Thoracic aorta (tissue), 2 donors: ENCODE results near the gene ETNK2. TPM values are rescaled to one million over a fixed set of nuclear protein-coding genes. Genes with fewer than 3 reads are reported as not detected.
A peak's percentile ranks its signal among the peaks of the same experiment; 100 is the strongest.

Experiments used
- ATAC-seq: fragments of 150-250 bp; one replicate; pipeline ENCODE4 v1.8.0; 2017; ENCODE audit warnings: low read depth; ENCODE audit not compliant: insufficient number of reproducible peaks, low FRiP score
- DNase-seq: peaks from one replicate; pipeline ENCODE4 v3.0.0-alpha.2; 2020; ENCODE audit warnings: low spot score
- H3K27ac ChIP-seq, 2 donors: fragments of 200-600 bp; sonication (generic); 1 replicate in 1 of 2; 2 replicates in 1 of 2; pipeline ENCODE4 v1.5.1; 2016; ENCODE audit warnings: mild to moderate bottlenecking in 2 of 2, moderate library complexity in 2 of 2
- H3K27me3 ChIP-seq: fragments of 200-600 bp; sonication (generic); replicated peaks from 2 replicates; pipeline ENCODE4 v1.6.0; 2016; ENCODE audit warnings: mild to moderate bottlenecking; ENCODE audit not compliant: insufficient read depth
- H3K36me3 ChIP-seq: fragments of 200-600 bp; sonication (generic); one replicate; pipeline ENCODE4 v1.5.1; 2016
- H3K4me1 ChIP-seq, 2 donors: fragments of 200-600 bp; sonication (generic); 1 replicate in 1 of 2; 2 replicates in 1 of 2; pipeline versions ENCODE4 v1.5.1 to v1.6.0; 2016; ENCODE audit warnings: low read depth in 2 of 2, mild to moderate bottlenecking in 1 of 2; ENCODE audit not compliant: control insufficient read depth in 1 of 2
- H3K4me3 ChIP-seq: fragments of 200-600 bp; sonication (generic); 2 replicates; pipeline ENCODE4 v1.5.1; 2016; ENCODE audit warnings: mild to moderate bottlenecking
- H3K9me3 ChIP-seq: fragments of 200-600 bp; sonication (generic); 2 replicates; pipeline ENCODE4 v1.5.1; 2016
- total RNA-seq, 2 donors: library from RNA; depleted of rRNA; stranded (reverse); fragments of >200 nt; gene quantifications; one replicate each; pipeline versions ENCODE4 v1.1.0 to v1.2.3, GENCODE V29; 2016
- TF ChIP-seq, protein P1 (sequence below): fragments of 200-600 bp; sonication (generic); IDR thresholded peaks from one replicate; pipeline ENCODE4 v1.5.1; 2019; ENCODE audit warnings: antibody characterized with exemption

The ETNK2 gene
- total RNA-seq, 2 donors from 2014 or later, result 18.0 to 24.5 TPM

DNA sequence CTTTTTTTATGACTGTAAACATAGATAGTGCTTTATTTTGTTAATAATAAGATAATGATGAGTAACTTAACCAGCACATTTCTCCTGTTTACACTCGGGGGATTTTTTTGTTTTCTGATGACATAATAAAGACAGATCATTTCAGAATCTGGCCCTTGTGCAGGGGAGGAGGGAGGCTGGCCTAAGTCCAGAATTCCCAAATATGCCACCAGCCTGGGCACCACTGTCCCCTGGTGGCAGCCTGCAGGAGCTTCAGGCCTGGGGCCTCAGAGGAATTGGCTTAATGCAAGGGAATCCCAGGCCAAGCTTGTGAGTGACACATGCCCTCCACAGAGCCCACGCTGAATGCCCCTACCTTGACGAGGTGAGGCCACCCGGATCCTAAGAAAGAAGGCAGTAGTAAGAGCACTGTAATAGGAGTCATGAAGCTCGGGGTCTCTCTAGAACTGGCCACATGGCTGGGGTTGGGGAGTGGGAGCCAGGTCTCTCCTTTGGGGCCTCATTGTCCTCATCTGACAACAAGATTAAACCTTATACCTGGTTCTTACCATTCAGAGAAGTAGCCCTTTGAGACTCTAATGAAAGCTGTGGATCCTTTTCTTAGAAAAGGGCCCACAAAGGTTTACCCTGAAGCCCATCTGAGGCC, 24.1 kb downstream of the ETNK2 start:
- H3K9me3 ChIP-seq, result no peaks in the 10 kb centered on the region
- DNase-seq, result no peak
- H3K4me1 ChIP-seq, result peaks cover 4 to 43% of the 10 kb centered on the region in 2 donors

DNA sequence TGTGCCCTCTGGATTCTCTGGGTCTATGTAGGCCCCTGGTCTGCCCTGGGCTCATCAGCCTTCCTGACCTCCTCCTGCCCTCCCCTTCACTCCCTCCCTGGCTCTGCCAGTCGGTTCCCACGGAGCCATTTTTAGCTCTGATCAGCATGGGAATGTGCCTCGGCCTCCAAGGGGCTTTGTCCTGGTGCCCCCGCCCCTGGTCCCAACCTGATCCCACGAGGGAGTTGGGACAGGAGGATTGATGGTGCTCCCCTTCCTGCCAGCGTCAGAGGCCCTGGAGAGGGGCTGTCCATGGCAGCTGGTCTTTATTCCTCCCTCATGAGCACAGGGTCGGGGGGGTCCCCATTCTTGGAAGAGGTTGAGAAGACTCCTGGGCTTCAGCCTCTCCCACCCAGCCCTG, 24.9 kb downstream of the ETNK2 start:
- ATAC-seq, result no peak
- peaks cover 4 to 43% of the 10 kb centered on the region in 2 donors for H3K4me1 ChIP-seq
- TF ChIP-seq, protein P1, sequence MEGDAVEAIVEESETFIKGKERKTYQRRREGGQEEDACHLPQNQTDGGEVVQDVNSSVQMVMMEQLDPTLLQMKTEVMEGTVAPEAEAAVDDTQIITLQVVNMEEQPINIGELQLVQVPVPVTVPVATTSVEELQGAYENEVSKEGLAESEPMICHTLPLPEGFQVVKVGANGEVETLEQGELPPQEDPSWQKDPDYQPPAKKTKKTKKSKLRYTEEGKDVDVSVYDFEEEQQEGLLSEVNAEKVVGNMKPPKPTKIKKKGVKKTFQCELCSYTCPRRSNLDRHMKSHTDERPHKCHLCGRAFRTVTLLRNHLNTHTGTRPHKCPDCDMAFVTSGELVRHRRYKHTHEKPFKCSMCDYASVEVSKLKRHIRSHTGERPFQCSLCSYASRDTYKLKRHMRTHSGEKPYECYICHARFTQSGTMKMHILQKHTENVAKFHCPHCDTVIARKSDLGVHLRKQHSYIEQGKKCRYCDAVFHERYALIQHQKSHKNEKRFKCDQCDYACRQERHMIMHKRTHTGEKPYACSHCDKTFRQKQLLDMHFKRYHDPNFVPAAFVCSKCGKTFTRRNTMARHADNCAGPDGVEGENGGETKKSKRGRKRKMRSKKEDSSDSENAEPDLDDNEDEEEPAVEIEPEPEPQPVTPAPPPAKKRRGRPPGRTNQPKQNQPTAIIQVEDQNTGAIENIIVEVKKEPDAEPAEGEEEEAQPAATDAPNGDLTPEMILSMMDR, result no peak
- peaks cover 24% of the 10 kb centered on the region for H3K36me3 ChIP-seq
- no peak overlapping the region for H3K4me3 ChIP-seq
- no peaks in the 10 kb centered on the region for H3K9me3 ChIP-seq
- no peaks in the 10 kb centered on the region for H3K27me3 ChIP-seq
- H3K27ac ChIP-seq, result peak overlapping the region; percentile 33 to 41
- no peak for DNase-seq

More for the DNA sequence above, 24.1 kb downstream of the ETNK2 start:
- ATAC-seq, result peak; percentile 53
- Histone ChIP-seq H3K4me3 (no peak overlapping the region), H3K36me3 (peaks cover 17% of the 10 kb centered on the region), H3K27me3 (no peaks in the 10 kb centered on the region), H3K27ac (no peak overlapping the region)
- TF ChIP-seq, protein P1, result peak; percentile 99

DNA sequence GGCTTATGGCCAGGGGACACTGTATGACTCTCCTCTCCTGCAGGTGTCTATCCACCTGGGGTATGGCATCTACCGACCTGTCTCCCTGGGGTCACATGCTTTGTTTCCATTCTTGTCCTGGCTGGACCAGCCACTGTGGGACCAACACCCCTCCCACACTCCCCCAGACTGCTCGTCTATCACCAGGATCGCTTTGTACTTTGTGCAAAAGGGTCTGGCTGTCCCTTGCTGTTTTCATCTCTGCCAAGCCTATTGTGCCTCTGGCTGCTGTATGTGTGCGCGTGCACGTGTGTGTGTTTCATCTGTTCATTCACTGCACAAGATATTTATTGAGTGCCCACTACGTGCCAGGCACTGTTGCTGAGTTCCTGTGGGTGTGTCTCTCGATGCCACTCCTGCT, 25.5 kb downstream of the ETNK2 start:
- H3K36me3 ChIP-seq, result peaks cover 24% of the 10 kb centered on the region
- no peaks in the 10 kb centered on the region for H3K9me3 ChIP-seq
- DNase-seq, result no peak
- H3K27ac ChIP-seq, result peak overlapping the region in 1 of 2 donors; percentile 41
- TF ChIP-seq, protein P1, result no peak
- no peak overlapping the region for H3K4me3 ChIP-seq
- no peaks in the 10 kb centered on the region for H3K27me3 ChIP-seq
- ATAC-seq, result no peak
- H3K4me1 ChIP-seq, result peaks cover 4 to 43% of the 10 kb centered on the region in 2 donors

DNA sequence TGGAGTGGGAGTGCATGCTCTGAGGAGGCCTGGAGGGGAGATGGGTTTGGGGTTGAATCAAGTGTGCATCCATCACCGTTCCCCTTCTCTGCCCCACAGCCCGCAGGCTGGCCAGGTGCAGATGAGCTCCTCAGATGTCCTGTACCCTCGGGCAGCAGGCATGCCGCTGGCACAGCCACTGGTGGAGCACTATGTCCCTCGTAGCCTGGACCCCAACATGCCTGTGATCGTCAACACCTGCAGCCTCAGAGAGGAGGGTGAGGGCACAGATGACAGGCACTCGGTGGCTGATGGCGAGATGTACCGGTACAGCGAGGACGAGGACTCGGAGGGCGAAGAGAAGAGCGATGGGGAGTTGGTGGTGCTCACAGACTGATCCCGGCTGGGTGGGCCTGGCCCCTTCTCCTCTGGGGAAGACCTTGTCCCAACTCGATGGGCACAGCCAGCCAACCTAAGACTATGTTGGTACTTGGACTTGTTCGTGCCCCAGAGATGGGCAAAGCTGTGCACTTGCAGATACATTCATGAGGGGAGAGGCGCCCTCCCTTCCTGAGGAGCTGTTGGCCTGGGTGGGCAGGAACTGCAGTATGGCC, 26.0 kb downstream of the ETNK2 start:
- H3K27me3 ChIP-seq, result no peaks in the 10 kb centered on the region
- H3K4me3 ChIP-seq, result no peak overlapping the region
- no peak overlapping the region for H3K27ac ChIP-seq
- TF ChIP-seq, protein P1, result no peak
- peaks cover 4 to 37% of the 10 kb centered on the region in 2 donors for H3K4me1 ChIP-seq
- ATAC-seq (no peak), DNase-seq (no peak)
- peaks cover 24% of the 10 kb centered on the region for H3K36me3 ChIP-seq
- H3K9me3 ChIP-seq, result no peaks in the 10 kb centered on the region

DNA sequence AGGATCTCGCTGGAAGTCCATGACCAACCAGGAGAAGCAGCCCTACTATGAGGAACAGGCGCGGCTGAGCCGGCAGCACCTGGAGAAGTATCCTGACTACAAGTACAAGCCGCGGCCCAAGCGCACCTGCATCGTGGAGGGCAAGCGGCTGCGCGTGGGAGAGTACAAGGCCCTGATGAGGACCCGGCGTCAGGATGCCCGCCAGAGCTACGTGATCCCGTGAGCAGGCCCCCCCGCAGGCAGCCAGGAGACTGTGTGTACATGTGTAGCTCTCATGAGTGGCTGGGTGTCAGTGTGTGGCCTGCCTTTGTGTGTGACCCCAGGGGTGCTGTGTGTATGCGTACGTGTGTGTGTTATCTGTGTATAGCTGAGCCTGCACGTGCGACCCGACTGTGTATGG, 27.2 kb downstream of the ETNK2 start:
- ATAC-seq (no peak), DNase-seq (no peak)
- Histone ChIP-seq H3K4me1 (peaks cover 4 to 27% of the 10 kb centered on the region in 2 donors), H3K27ac (no peak overlapping the region), H3K36me3 (peaks cover 28% of the 10 kb centered on the region), H3K27me3 (no peaks in the 10 kb centered on the region), H3K9me3 (no peaks in the 10 kb centered on the region), H3K4me3 (no peak overlapping the region)
- TF ChIP-seq, protein P1, result no peak
